OCI-M2 (cell line): Measurements from ENCODE around the gene SETD5.

Source experiments
- DNase-seq: peaks from one replicate; lab custom pipeline; 2025; ENCODE audit not compliant: unreplicated experiment; lab: John Stamatoyannopoulos, UW

Gene SETD5

GRCh38 chr3:9409981-9410854 lies 12.8 kb downstream of the SETD5 start:
- DNase-seq: no peak

- DNase-seq: no peak
Observed at GRCh38 chr3:9411302-9411701, 13.9 kb downstream of the SETD5 start.

- no peak for DNase-seq
Observed at GRCh38 chr3:9412293-9412692, 14.9 kb downstream of the SETD5 start.

- DNase-seq: no peak
Observed at GRCh38 chr3:9414826-9415225, 17.4 kb downstream of the SETD5 start.

- no peak for DNase-seq
Observed at GRCh38 chr3:9415485-9416138, 18.2 kb downstream of the SETD5 start.

GRCh38 chr3:9416139-9416780 lies 18.8 kb downstream of the SETD5 start:
- DNase-seq: no peak

GRCh38 chr3:9420850-9421549 lies 23.6 kb downstream of the SETD5 start:
- DNase-seq: no peak

GRCh38 chr3:9422712-9423424 lies 25.5 kb downstream of the SETD5 start:
- DNase-seq: no peak

- DNase-seq: no peak
Observed at GRCh38 chr3:9428411-9428810, 31.0 kb downstream of the SETD5 start.

GRCh38 chr3:9430733-9431132 lies 33.3 kb downstream of the SETD5 start:
- DNase-seq: no peak

GRCh38 chr3:9433627-9434521 lies 36.5 kb downstream of the SETD5 start:
- no peak for DNase-seq

GRCh38 chr3:9435316-9435715 lies 37.9 kb downstream of the SETD5 start:
- DNase-seq: no peak

GRCh38 chr3:9439331-9439730 lies 41.9 kb downstream of the SETD5 start:
- no peak for DNase-seq

- DNase-seq: no peak
Observed at GRCh38 chr3:9441501-9442221, 44.2 kb downstream of the SETD5 start.

- DNase-seq: no peak
Observed at GRCh38 chr3:9448071-9448470, 50.7 kb downstream of the SETD5 start.

- no peak for DNase-seq
Observed at GRCh38 chr3:9448643-9449042, 51.2 kb downstream of the SETD5 start.

GRCh38 chr3:9450126-9450525 lies 52.7 kb downstream of the SETD5 start:
- DNase-seq: no peak

- DNase-seq: no peak
Observed at GRCh38 chr3:9450991-9451390, 53.6 kb downstream of the SETD5 start.

- no peak for DNase-seq
Observed at GRCh38 chr3:9452417-9452816, 55.0 kb downstream of the SETD5 start.
